HL-60 (cell line): ENCODE measurements around the gene AGRN.

Source experiments
- CTCF ChIP-seq: IDR thresholded peaks from one replicate; pipeline ENCODE4 v1.5.1; 2011; ENCODE audit warnings: low read length, control low read depth, inconsistent platforms; ENCODE audit not compliant: insufficient read depth
- GABPA ChIP-seq: IDR thresholded peaks from 2 replicates; pipeline ENCODE4 v1.6.1; 2012; ENCODE audit warnings: low read depth
- POLR2AphosphoS5 ChIP-seq: IDR thresholded peaks from 2 replicates; pipeline ENCODE4 v1.6.1; 2012; ENCODE audit warnings: low read depth
- REST ChIP-seq: IDR thresholded peaks from 2 replicates; pipeline ENCODE4 v1.6.1; 2012; ENCODE audit warnings: low read depth; ENCODE audit not compliant: insufficient replicate concordance

GRCh38 chr1:1044455-1045078 lies 24.6 kb downstream of the AGRN start:
- TF ChIP-seq CTCF (no peak), POLR2AphosphoS5 (no peak), REST (no peak), GABPA (no peak)
